Activated CD8-positive, alpha-beta memory T cell treated with anti-CD3 and anti-CD28 coated beads, Interleukin-2, amount 50 U/mL, for 48 hours (primary cell): ENCODE measurements around the gene NUP214.

Experiments used
- DNase-seq: peaks from one replicate; pipeline ENCODE4 v3.0.0-alpha.2; 2020

NUP214 gene

GRCh38 chr9:131281119-131281965 lies 156.0 kb downstream of the NUP214 start:
- DNase-seq: no peak

DNA sequence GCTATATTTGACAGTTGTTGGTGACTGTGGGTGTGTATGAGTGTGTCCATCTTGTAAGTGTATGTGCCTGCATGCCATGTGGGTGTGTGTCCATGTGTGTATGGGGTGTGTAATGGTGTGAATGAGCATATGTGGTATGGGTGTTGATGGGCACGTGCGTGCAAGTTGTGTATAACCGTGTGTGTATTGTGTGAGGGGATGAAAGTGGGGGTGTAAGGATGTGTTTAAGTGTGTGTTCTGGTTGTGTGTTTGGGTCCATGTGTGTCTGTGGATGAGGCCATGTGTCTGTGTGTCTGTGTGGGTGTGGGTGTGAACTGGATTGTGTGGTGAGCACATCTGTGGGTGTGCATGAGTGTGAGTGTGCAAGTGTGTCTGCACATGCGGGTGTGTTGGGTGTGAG lies 156.8 kb downstream of the NUP214 start:
- DNase-seq: no peak

DNA sequence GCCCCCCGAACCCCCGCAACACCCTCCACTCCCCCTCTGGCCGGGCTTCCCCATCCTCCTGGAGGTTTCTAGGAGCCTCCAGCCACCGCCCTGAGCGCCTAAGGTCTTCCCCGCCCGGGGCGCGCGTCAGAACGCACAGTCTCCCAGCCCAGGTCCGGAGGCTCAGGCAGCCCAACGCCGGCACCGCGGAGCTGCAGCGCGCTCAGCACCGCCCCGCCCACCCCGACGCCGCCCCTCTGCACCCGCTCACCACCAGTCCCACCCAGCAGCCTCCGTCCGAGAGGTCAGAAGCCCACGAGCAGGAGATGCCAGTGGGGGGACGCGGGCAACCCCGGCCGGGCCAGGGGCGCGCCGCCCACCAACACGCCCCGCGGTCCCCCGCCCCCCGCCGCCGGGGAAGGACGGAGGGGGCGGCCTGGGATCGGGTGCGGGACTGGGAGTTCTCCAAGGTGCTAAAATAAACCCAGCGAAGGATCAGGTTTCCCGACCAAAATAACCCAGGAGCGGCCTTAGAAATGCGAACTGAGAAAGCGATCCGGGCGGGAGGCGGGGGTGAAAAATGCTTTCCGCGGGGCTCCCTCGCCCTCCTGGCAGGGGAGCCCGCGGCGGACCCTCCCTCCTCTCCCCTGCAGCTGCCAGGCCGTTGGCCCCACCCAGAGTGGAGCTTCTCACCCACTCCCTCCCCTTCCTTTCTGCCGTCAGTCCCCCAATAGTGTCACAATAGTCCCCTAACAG lies 157.5 kb downstream of the NUP214 start:
- DNase-seq: no peak
